Activated CD8-positive, alpha-beta memory T cell treated with anti-CD3 and anti-CD28 coated beads, Interleukin-2, amount 50 U/mL, for 4 hours (primary cell): ENCODE measurements around the gene MEF2D.
A peak's percentile ranks its signal among the peaks of the same experiment; 100 is the strongest.

Experiments
- DNase-seq: peaks from one replicate; pipeline ENCODE4 v3.0.0-alpha.2; 2020

MEF2D gene

DNA sequence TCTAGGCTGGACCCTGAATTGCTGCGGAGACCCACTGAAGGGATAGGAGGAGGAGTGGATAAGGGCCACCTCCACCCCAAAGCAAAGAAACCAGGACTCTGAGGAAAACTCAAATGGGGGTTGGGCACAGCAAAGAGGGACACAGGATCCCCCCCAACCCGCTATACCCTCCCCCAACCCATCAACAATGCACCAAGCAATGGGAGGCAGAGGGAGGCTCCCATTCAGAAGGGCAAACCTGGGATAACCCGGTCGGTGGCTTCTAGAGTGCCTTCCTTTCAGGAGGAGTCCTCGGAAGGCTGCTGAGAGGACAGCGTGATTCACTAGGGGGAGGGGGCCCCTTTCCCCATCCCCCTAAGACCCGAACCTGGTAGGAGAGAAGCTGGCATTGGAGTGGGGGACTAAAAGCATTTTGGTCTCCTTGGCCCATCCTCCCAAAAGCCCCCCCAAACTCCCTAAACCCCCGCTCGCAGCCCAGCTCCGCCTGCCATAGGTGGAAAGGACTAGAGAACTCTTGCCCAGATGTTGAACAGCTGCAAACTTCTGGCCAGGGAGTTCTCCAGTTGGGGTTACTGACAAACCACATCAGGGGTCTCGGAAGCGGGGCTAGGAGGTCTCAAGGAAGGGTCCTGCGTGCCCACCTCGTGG is 1.3 kb downstream of the MEF2D start:
- DNase-seq, result no peak

GRCh38 chr1:156498432-156499193 is 2.0 kb downstream of the MEF2D start:
- no peak for DNase-seq

- no peak for DNase-seq
Measured at GRCh38 chr1:156497743-156498431, 2.7 kb downstream of the MEF2D start.

- no peak for DNase-seq
Measured at GRCh38 chr1:156497078-156497742, 3.4 kb downstream of the MEF2D start.

DNA sequence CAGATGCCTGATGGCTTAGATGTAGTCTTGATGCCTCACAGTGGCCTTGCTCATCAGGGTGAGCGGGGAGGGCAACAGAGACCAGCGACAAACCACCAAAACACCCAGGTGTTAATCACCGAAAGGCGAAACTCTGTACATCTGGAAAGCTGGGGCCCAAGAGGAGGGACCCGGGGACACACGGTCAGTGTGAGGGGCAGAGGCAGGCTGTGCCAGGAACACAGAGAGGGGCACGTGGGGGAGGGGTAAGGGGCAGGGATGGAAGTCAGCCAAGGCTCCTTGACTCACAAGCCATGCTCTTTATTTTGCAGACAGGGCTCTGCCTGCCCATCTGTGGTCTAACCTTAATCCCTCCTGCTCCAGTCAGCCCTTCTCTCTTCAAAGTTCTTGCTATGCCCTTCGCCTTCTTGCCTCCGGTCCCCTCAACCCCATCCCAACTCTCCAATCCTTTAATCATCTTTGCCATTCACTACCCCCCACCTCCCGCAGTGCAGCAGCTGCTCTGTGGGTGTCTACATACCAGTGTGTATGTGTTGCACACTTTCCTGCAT is 4.3 kb downstream of the MEF2D start:
- no peak for DNase-seq

GRCh38 chr1:156495401-156496140 is 5.0 kb downstream of the MEF2D start:
- DNase-seq, result no peak

GRCh38 chr1:156494309-156494895 is 6.2 kb downstream of the MEF2D start:
- DNase-seq, result no peak

DNA sequence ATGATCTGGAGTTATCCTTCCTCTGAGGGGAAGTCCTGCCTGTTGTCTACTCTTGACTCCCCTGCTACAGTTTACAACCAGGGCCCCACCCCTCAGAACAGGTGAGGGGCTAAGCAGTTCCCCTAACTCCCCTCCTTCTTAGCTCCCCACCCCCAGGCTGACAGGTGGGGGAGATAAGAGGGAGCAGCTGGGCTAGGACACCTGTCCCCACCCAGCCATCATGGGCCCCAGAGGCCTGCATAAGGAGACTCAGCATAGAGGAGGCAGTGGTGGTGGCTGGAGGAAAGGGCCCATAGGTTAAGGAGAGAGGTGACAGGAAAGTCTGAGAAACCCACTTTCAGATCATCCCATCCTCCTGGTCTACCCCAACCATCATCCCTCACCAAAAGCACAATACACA is 6.8 kb downstream of the MEF2D start:
- DNase-seq, result no peak

- no peak for DNase-seq
Measured at GRCh38 chr1:156493154-156493631, 7.4 kb downstream of the MEF2D start.

DNA sequence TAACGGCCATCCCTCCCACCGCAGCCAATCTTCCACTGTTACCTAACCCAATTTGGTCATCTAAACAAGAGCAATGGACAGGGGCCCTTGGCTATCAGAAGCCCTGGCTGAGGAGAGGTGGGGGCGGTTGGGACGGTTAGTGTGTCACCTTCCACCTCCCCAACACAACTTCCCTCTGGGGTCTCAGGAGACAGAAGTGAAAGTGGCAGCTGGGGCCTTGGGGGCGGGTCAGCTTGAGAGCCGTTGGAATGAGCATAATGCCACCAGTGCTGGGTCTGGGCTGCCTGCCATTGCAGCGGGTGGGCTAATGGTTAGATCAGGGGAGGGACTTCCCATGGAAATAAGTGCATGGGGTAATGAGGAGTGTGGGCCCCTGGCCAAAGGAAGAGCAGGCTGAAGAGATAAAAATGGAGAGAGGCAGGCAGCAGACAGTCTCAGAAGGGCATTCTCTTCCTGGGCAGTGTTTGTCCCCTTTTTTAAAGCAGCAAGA is 7.9 kb downstream of the MEF2D start:
- no peak for DNase-seq

GRCh38 chr1:156492013-156492590 is 8.5 kb downstream of the MEF2D start:
- DNase-seq, result no peak

DNA sequence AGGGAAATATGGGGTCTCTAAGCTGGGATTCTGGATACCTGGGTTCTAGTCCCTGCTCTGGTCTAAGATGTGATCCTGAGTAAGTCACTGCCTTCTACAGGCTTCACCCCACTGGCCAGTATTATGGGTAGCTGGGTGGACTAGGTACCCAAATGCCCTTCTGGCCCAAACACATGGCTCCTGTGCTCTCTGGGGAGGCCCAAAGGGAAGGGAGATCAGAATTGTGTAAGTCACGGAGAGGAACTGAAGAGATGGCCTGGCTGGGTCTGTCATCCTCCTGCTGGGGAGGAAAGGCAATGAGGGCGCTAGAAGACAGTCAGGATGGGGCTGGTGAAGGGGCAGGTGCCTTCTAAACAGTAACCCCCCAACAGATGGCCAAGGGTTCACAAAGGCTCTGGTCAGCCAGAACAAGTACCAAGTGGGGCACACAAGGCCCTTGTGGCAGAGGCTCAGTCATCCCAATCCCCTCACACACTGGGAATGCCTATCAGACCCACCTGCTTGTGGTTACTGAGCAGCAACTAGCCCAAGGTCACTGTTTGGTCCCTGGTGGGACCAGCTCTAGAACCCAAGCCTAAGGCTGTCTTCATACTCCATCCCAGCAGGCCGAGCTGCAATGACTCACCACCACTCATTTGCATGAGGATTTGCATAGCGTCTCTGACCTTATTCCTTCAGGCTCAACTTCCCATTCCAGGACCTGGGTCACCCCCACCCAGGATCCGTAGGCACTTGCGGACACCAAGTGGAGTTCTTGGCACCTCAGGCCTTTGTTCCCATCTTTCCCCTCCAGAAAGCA is 9.2 kb downstream of the MEF2D start:
- DNase-seq, result no peak

DNA sequence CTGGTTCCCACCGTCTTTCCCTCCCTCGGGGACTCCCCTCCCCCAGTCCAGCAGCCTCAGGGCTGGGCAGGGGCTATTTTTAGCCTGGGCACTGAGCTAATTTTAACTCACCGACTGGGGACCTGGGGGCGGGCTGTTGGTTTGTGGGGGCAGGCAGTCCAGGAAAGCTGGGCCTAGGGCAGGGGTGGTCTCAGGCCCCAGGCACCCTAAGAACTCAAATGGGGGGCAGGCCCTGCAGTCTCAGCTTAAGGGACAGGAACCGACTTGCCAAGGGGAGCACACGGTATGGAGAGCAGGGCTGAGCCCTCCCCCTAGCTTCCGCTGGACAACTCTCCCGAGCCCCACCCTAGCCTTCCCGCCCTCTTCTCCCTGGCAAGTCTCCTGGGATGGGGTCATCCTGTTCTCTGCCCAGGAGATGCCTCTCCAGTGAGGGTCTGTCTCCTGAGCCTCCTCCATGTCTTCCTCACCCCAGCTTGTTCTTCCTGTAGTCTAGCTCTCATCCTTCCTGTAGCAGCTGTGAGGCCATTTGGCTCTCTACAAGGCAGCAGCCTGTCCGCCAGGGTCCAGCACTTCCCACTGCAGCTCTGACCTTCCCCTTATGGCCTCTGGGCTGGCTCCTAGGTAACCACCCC is 10.1 kb downstream of the MEF2D start:
- DNase-seq, result no peak

- DNase-seq, result no peak
Measured at GRCh38 chr1:156489935-156490293, 10.7 kb downstream of the MEF2D start.

DNA sequence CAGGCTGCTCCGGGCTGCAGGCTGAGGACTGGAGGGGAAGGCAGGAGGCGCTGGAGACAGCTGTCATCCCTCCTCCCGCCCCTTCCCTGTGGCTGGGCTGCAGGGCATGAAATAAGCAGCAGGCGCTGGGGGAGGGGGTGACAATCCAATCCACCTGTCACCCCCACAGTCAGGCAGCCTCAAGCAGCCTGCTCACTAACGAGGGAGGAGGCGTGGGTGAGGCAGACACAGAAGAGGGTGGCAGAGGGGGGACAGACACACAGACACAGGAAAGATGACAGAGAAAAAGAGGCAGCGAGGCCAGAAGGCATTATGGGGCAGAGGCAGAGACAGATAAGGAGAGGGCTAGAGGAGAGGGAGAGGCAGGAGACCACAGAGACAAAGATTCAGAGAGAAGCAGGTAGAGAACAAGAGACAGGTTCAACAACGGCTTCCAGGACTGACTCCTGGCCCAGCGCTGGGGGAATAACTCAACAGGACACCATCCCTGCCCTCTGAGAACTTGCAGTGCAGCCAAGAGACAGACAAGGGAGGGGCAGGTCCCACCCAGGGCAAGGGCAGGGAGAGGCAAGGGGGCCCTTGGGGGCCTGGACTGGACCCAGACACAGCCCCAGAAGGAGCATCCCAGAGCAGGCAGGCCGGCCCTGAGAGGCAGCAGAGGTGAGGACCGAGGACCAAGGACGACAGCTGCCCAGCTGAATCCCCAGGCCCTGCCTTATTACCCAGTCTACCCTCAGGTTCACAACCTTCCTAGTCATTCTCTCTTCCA is 11.2 kb downstream of the MEF2D start:
- DNase-seq, result peak; percentile 67

- DNase-seq, result no peak
Measured at GRCh38 chr1:156488566-156489165, 11.9 kb downstream of the MEF2D start.

- no peak for DNase-seq
Measured at GRCh38 chr1:156487862-156488261, 12.7 kb downstream of the MEF2D start.

- DNase-seq, result no peak
Measured at GRCh38 chr1:156486421-156487344, 13.9 kb downstream of the MEF2D start.
